Parathyroid adenoma (tissue), 2 donors: Measurements from ENCODE around the gene PARP12.

ENCODE experiments used
- H2AFZ ChIP-seq: fragments of 300-600 bp; sonication (generic); one replicate; pipeline ENCODE4 v1.7.0; 2017; ENCODE audit warnings: antibody characterized with exemption, mild to moderate bottlenecking
- H3K27ac ChIP-seq: fragments of 300-600 bp; sonication (generic); one replicate; pipeline ENCODE4 v1.7.0; 2017
- H3K27me3 ChIP-seq: fragments of 300-600 bp; sonication (generic); one replicate; pipeline ENCODE4 v1.7.0; 2017; ENCODE audit warnings: low read length; ENCODE audit not compliant: control insufficient read depth, insufficient read depth
- H3K36me3 ChIP-seq: fragments of 300-600 bp; sonication (generic); one replicate; pipeline ENCODE4 v1.7.0; 2017; ENCODE audit warnings: low read length; ENCODE audit not compliant: control insufficient read depth, insufficient read depth
- H3K4me1 ChIP-seq: fragments of 300-600 bp; sonication (generic); one replicate; pipeline ENCODE4 v1.7.0; 2017; ENCODE audit warnings: control low read depth
- H3K4me2 ChIP-seq: fragments of 300-600 bp; sonication (generic); one replicate; pipeline ENCODE4 v1.7.0; 2017; ENCODE audit warnings: low read length
- H3K4me3 ChIP-seq: fragments of 300-600 bp; sonication (generic); one replicate; pipeline ENCODE4 v1.7.0; 2017; ENCODE audit warnings: low read depth, low read length
- H3K79me2 ChIP-seq: fragments of 300-600 bp; sonication (generic); one replicate; pipeline ENCODE4 v1.7.0; 2017; ENCODE audit warnings: control low read depth
- H3K9ac ChIP-seq: fragments of 300-600 bp; sonication (generic); one replicate; pipeline ENCODE4 v1.7.0; 2017; ENCODE audit warnings: mild to moderate bottlenecking
- H3K9me3 ChIP-seq: fragments of 300-600 bp; sonication (generic); one replicate; pipeline ENCODE4 v1.7.0; 2017; ENCODE audit warnings: low read length; ENCODE audit not compliant: control insufficient read depth
- TF ChIP-seq, protein P1 (sequence below): fragments of 300-600 bp; sonication (generic); IDR thresholded peaks from one replicate; pipeline ENCODE4 v1.7.0; 2017; ENCODE audit warnings: antibody characterized with exemption, mild to moderate bottlenecking
- donor health status: primary hyperparathyroidism.

PARP12 gene

GRCh38 chr7:140000666-140001268, 62.0 kb downstream of the PARP12 start:
- TF ChIP-seq, protein P1, sequence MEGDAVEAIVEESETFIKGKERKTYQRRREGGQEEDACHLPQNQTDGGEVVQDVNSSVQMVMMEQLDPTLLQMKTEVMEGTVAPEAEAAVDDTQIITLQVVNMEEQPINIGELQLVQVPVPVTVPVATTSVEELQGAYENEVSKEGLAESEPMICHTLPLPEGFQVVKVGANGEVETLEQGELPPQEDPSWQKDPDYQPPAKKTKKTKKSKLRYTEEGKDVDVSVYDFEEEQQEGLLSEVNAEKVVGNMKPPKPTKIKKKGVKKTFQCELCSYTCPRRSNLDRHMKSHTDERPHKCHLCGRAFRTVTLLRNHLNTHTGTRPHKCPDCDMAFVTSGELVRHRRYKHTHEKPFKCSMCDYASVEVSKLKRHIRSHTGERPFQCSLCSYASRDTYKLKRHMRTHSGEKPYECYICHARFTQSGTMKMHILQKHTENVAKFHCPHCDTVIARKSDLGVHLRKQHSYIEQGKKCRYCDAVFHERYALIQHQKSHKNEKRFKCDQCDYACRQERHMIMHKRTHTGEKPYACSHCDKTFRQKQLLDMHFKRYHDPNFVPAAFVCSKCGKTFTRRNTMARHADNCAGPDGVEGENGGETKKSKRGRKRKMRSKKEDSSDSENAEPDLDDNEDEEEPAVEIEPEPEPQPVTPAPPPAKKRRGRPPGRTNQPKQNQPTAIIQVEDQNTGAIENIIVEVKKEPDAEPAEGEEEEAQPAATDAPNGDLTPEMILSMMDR = no peak
- Histone ChIP-seq H3K36me3 (no peaks in the 10 kb centered on the region), H3K4me1 (no peaks in the 10 kb centered on the region), H3K79me2 (no peaks in the 10 kb centered on the region), H3K4me3 (no peak overlapping the region), H3K27ac (no peak overlapping the region), H3K27me3 (no peaks in the 10 kb centered on the region), H3K9ac (no peak overlapping the region), H2AFZ (no peak overlapping the region), H3K4me2 (no peak overlapping the region), H3K9me3 (no peaks in the 10 kb centered on the region)

DNA sequence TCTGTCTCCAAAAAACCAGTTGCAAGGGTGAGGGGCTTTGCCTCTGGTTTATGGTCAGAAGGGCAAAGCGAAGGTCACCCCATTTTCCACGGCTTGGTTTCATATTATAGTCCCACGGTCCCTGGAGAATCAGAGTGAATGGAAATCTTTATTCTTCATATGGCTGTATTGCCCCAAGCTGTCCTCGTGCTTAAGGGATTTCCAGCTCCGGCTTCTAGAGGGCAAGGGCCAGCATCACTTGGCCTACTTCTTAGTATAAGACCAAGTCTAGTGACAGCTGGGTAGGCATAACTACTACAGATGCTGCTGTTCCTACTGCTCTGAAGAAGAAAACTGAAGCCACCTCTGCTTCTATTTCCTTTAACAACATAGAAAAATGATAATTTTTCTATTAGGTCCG, 63.2 kb downstream of the PARP12 start:
- no peaks in the 10 kb centered on the region for H3K36me3 ChIP-seq
- H2AFZ ChIP-seq = no peak overlapping the region
- H3K9me3 ChIP-seq = no peaks in the 10 kb centered on the region
- H3K27me3 ChIP-seq = no peaks in the 10 kb centered on the region
- no peak overlapping the region for H3K4me2 ChIP-seq
- H3K9ac ChIP-seq = no peak overlapping the region
- H3K4me3 ChIP-seq = no peak overlapping the region
- no peaks in the 10 kb centered on the region for H3K79me2 ChIP-seq
- peaks cover 4% of the 10 kb centered on the region for H3K4me1 ChIP-seq
- no peak overlapping the region for H3K27ac ChIP-seq
- TF ChIP-seq, protein P1 = no peak

GRCh38 chr7:139998572-139998971, 64.2 kb downstream of the PARP12 start:
- peaks cover 4% of the 10 kb centered on the region for H3K4me1 ChIP-seq
- no peak overlapping the region for H2AFZ ChIP-seq
- H3K4me3 ChIP-seq = no peak overlapping the region
- no peaks in the 10 kb centered on the region for H3K36me3 ChIP-seq
- TF ChIP-seq, protein P1 = no peak
- H3K4me2 ChIP-seq = no peak overlapping the region
- H3K9me3 ChIP-seq = no peaks in the 10 kb centered on the region
- H3K27me3 ChIP-seq = no peaks in the 10 kb centered on the region
- H3K79me2 ChIP-seq = no peaks in the 10 kb centered on the region
- no peak overlapping the region for H3K9ac ChIP-seq
- no peak overlapping the region for H3K27ac ChIP-seq

GRCh38 chr7:139995017-139995915, 67.5 kb downstream of the PARP12 start:
- no peak overlapping the region for H2AFZ ChIP-seq
- no peak overlapping the region for H3K4me3 ChIP-seq
- TF ChIP-seq, protein P1 = no peak
- H3K27ac ChIP-seq = no peak overlapping the region
- peaks cover 4% of the 10 kb centered on the region for H3K4me1 ChIP-seq
- H3K36me3 ChIP-seq = no peaks in the 10 kb centered on the region
- H3K27me3 ChIP-seq = no peaks in the 10 kb centered on the region
- no peaks in the 10 kb centered on the region for H3K9me3 ChIP-seq
- no peak overlapping the region for H3K9ac ChIP-seq
- H3K4me2 ChIP-seq = no peak overlapping the region
- no peaks in the 10 kb centered on the region for H3K79me2 ChIP-seq
